Ectodermal cell (in vitro differentiated cells): ENCODE results near the gene PARP1. TPM values are rescaled to one million over a fixed set of nuclear protein-coding genes. Genes with fewer than 3 reads are reported as not detected.

ENCODE experiments used
- H3K27ac ChIP-seq: 2 replicates; pipeline ENCODE4 v1.7.0; 2013; ENCODE audit warnings: mild to moderate bottlenecking, low read depth, low read length; ENCODE audit not compliant: insufficient read depth, poor library complexity, severe bottlenecking
- H3K27me3 ChIP-seq: 2 replicates; pipeline ENCODE4 v1.7.0; 2013; ENCODE audit warnings: mild to moderate bottlenecking, low read length; ENCODE audit not compliant: insufficient read depth, control insufficient read depth, poor library complexity, severe bottlenecking
- H3K36me3 ChIP-seq: one replicate; pipeline ENCODE4 v1.7.0; 2013; ENCODE audit warnings: low read length; ENCODE audit not compliant: control insufficient read depth, insufficient read depth
- H3K4me1 ChIP-seq: one replicate; pipeline ENCODE4 v1.7.0; 2013; ENCODE audit warnings: low read length; ENCODE audit not compliant: control insufficient read depth, insufficient read depth
- H3K4me3 ChIP-seq: 2 replicates; pipeline ENCODE4 v1.7.0; 2013; ENCODE audit warnings: low read depth, low read length, control low read depth; ENCODE audit not compliant: insufficient read depth
- H3K9me3 ChIP-seq: 2 replicates; pipeline ENCODE4 v1.7.0; 2013; ENCODE audit warnings: mild to moderate bottlenecking, low read length, moderate library complexity; ENCODE audit not compliant: control insufficient read depth
- WGBS, 2 experiments: methylation state at CpG; one replicate each; pipeline ENCODE4 v1.1.7; 2013; ENCODE audit warnings: missing lambda C conversion rate in 2 of 2; 5-methylcytosine and 5-hydroxymethylcytosine counted together
- polyA plus RNA-seq, 4 experiments: library from polyadenylated mRNA; stranded (reverse); fragments of 50-300 nt; gene quantifications; one replicate each; pipeline ENCODE4 v1.2.3, GENCODE V29; 2013

PARP1 gene
- 289 TPM for polyA plus RNA-seq (2013, experiment 1 of 4)
- 268 TPM for polyA plus RNA-seq (2013, experiment 2 of 4)
- 203 TPM for polyA plus RNA-seq (2013, experiment 3 of 4)
- polyA plus RNA-seq (2013, experiment 4 of 4) = 214 TPM

- Histone ChIP-seq H3K9me3 (no peaks in the 10 kb centered on the region), H3K4me3 (peak within 1 kb of the TSS; percentile 80), H3K36me3 (no peaks in the 10 kb centered on the region), H3K27me3 (no peaks in the 10 kb centered on the region), H3K4me1 (peaks cover 28% of the 10 kb centered on the region), H3K27ac (peak within 1 kb of the TSS; percentile 88)
- 0% methylated on average over 90 of the region's 90 CpGs for WGBS, 2 experiments
These were observed at the start of gene PARP1 for GRCh38 chr1:226407497-226408284. Gene PARP1 (minus strand): TSS chr1:226408093. CDS start chr1:226407929, 164 bp downstream.

DNA sequence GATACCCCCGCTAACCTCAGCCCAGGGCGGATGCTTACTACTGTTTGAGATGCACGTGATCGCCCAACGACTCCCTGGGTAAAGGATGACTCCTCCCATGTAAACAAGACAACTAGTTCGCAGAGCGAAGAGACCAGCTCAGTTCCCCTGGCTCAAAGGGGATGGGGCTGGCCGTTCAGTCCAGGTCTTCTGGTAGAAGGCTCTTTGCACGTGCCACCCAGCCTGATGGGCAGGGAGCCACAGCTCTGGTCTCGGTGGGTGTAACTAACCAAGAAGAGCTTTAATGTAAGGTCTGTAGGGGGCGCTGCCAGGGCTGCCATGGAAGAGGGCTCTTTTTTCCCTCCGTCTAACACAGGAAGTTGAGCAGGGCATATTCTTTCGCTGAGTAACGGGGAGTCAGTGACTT, 49.4 kb upstream of the PARP1 start:
- Histone ChIP-seq H3K4me1 (peaks cover 3% of the 10 kb centered on the region), H3K36me3 (no peaks in the 10 kb centered on the region), H3K9me3 (no peaks in the 10 kb centered on the region), H3K27ac (no peak overlapping the region), H3K4me3 (no peak overlapping the region), H3K27me3 (no peaks in the 10 kb centered on the region)
- 71 to 73% methylated on average over 14 of the region's 14 CpGs for WGBS, 2 experiments

DNA sequence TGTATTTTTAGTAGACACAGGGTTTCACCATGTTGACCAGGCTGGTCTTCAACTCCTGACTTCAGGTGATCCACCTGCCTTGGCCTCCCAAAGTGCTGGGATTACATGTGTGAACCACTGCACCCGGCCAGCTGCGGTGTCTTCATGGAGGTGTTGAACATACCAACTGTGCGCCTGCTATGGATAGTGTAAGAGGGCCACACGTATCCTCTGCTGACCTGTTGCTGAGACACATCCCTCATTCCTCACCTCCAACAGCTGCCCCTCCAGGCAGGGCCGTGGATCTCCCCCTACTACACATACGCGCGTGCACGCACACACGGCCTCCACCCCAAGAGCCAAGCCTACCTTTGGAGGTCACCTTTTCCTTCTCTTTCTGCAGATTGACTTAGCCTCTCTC, 48.0 kb upstream of the PARP1 start:
- no peaks in the 10 kb centered on the region for H3K36me3 ChIP-seq
- H3K4me3 ChIP-seq = no peak overlapping the region
- H3K27me3 ChIP-seq = no peaks in the 10 kb centered on the region
- H3K27ac ChIP-seq = no peak overlapping the region
- peaks cover 3% of the 10 kb centered on the region for H3K4me1 ChIP-seq
- no peaks in the 10 kb centered on the region for H3K9me3 ChIP-seq
- 88% methylated on average over 10 of the region's 10 CpGs for whole genome bisulfite sequencing, 2 experiments

DNA sequence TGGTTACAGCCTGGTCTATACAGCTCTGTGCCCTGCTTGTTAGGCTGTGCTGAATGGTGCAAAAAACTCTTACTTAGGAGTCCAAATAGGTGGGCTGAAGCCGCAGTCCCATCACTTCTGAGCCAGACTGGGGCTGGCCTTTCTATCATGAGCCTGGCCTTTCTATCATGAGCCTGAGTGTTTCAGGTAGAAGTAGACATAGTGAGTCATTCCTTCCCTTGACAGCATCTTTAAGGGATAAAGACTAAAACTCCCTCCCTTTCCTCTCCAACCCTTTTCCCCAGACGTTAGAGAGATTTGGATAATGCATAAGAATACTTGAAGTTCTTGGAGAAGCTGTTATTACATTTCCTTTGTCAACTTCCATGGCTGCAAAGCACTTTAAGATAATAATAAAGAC, 46.5 kb upstream of the PARP1 start:
- Histone ChIP-seq H3K4me3 (no peak overlapping the region), H3K36me3 (no peaks in the 10 kb centered on the region), H3K4me1 (peaks cover 3% of the 10 kb centered on the region), H3K27ac (no peak overlapping the region), H3K27me3 (no peaks in the 10 kb centered on the region), H3K9me3 (no peaks in the 10 kb centered on the region)
- WGBS, 2 experiments = 57 to 93% methylated on average over 1 to 2 of the region's 2 CpGs

DNA sequence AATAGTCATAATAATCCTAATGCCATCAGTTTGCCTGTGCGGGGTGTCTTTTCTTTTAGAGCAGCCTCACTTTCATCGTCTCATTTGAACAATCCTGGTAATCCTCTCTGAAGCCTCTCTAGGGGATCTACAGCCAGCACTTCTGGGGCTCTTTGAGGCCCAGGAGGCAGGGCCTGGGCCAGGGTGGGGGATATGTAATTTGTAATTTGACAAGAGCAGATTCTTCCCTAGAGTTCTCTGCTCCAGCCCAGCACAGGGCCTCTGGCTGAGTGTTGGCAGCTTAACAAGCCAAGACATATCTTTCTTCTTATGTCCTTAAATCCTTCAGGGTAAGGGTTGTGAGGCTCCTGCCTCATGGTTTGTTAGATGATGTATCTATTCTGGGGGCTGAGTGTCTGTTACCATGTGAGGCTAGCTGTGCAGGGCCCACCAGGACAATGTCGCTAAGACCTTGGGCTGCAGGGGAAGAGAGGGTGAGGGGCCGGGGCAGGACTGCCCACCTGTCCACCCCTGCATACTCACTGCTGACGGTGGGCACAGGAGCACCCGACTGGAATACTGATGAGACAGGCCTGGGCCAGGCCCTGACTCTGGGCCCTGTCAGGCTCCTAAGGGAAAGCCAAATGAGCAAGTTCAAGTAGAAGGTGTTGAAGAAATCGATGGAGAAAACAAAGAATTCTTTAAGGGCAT, 45.3 kb upstream of the PARP1 start:
- Histone ChIP-seq H3K27me3 (no peaks in the 10 kb centered on the region), H3K9me3 (no peaks in the 10 kb centered on the region), H3K36me3 (no peaks in the 10 kb centered on the region), H3K27ac (no peak overlapping the region), H3K4me3 (no peak overlapping the region), H3K4me1 (peaks cover 3% of the 10 kb centered on the region)
- 80 to 84% methylated on average over 7 of the region's 7 CpGs for WGBS, 2 experiments

- Histone ChIP-seq H3K36me3 (no peaks in the 10 kb centered on the region), H3K4me1 (peaks cover 3% of the 10 kb centered on the region)
- WGBS, 2 experiments = 83 to 87% methylated on average over 2 of the region's 2 CpGs
These were observed 42.8 kb upstream of the PARP1 start for GRCh38 chr1:226450688-226451087.

DNA sequence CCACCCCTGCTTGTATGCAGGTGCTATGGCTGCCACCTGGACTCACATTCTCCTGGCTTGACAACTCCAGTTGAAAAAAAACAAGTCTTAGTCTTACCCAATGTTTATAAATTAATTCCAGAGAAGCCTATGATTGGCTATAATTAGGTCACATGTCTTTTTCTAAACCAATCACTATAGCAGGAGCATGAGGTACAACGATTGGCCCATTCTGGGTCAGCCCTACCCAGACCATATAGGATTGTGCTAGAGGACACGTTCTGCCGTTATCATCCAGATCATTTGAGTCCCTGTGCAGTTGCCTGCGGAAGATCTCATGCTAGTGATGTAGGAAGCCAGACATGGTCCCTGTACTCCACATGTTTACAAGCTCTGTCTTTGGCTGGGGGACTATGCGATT, 41.9 kb upstream of the PARP1 start:
- H3K27me3 ChIP-seq = no peaks in the 10 kb centered on the region
- no peak overlapping the region for H3K27ac ChIP-seq
- no peaks in the 10 kb centered on the region for H3K9me3 ChIP-seq
- 78 to 83% methylated on average over 5 of the region's 5 CpGs for WGBS, 2 experiments
- no peaks in the 10 kb centered on the region for H3K36me3 ChIP-seq
- H3K4me3 ChIP-seq = no peak overlapping the region
- peaks cover 3% of the 10 kb centered on the region for H3K4me1 ChIP-seq

More at GRCh38 chr1:226450688-226451087, 42.8 kb upstream of the PARP1 start:
- Histone ChIP-seq H3K4me3 (no peak overlapping the region), H3K27ac (no peak overlapping the region), H3K9me3 (no peaks in the 10 kb centered on the region), H3K27me3 (no peaks in the 10 kb centered on the region)

- H3K27ac ChIP-seq = no peak overlapping the region
- no peaks in the 10 kb centered on the region for H3K9me3 ChIP-seq
- no peaks in the 10 kb centered on the region for H3K36me3 ChIP-seq
- no peaks in the 10 kb centered on the region for H3K4me1 ChIP-seq
- 82% methylated on average over 4 of the region's 4 CpGs for WGBS, 2 experiments
- H3K27me3 ChIP-seq = no peaks in the 10 kb centered on the region
- no peak overlapping the region for H3K4me3 ChIP-seq
These were observed 40.2 kb upstream of the PARP1 start for GRCh38 chr1:226447932-226448665.

GRCh38 chr1:226446094-226446493, 38.2 kb upstream of the PARP1 start:
- Histone ChIP-seq H3K9me3 (no peaks in the 10 kb centered on the region), H3K36me3 (no peaks in the 10 kb centered on the region), H3K4me3 (no peak overlapping the region), H3K27me3 (no peaks in the 10 kb centered on the region), H3K27ac (no peak overlapping the region), H3K4me1 (no peaks in the 10 kb centered on the region)
- 94 to 98% methylated on average over 2 of the region's 2 CpGs for WGBS, 2 experiments

DNA sequence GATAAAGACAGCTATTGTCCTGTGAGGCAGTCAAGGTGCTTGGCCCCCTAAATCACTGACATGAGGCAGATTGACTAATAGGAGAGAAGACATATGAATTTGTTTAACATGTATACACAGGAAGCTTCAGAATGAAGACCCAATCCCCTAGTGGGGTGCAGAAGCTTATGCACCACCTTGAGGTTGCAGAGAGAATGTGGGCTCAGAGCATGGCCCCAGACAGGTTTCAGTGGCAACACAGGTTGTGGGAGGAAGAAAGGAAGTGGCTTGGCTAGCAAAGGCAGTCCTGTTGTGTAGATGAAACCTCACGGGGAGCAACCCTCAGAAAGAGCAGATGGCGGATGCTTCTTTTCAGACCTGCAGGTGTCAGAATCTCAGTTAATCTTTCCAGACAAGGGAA, 37.0 kb upstream of the PARP1 start:
- H3K27ac ChIP-seq = no peak overlapping the region
- WGBS, 2 experiments = 69 to 70% methylated on average over 2 of the region's 2 CpGs
- no peaks in the 10 kb centered on the region for H3K4me1 ChIP-seq
- H3K36me3 ChIP-seq = no peaks in the 10 kb centered on the region
- no peaks in the 10 kb centered on the region for H3K27me3 ChIP-seq
- no peaks in the 10 kb centered on the region for H3K9me3 ChIP-seq
- no peak overlapping the region for H3K4me3 ChIP-seq
